Activated naive CD4-positive, alpha-beta T cell (primary cell): ENCODE data around the gene FOXM1.

Experiments used
- DNase-seq, 4 experiments: peaks; one replicate each; lab custom pipeline; 2025; lab: John Stamatoyannopoulos, UW

Gene FOXM1

GRCh38 chr12:2836574-2836973 is 40.4 kb downstream of the FOXM1 start:
- no peak for DNase-seq

- DNase-seq = no peak
Measured at GRCh38 chr12:2835691-2836403, 41.1 kb downstream of the FOXM1 start.

GRCh38 chr12:2834581-2835491 is 42.1 kb downstream of the FOXM1 start, which contains the start of gene NRIP2:
TSS of gene NRIP2 (minus strand) at chr12:2835035. CDS start at chr12:2834983, 52 bp downstream.
- no peak for DNase-seq

GRCh38 chr12:2833810-2834209 is 43.2 kb downstream of the FOXM1 start:
- no peak for DNase-seq

GRCh38 chr12:2833327-2833726 is 43.6 kb downstream of the FOXM1 start:
- no peak for DNase-seq

GRCh38 chr12:2832550-2833127 is 44.3 kb downstream of the FOXM1 start:
- DNase-seq = no peak

GRCh38 chr12:2829275-2829674 is 47.7 kb downstream of the FOXM1 start:
- DNase-seq = no peak

- no peak for DNase-seq
Measured at GRCh38 chr12:2826721-2827515, 50.1 kb downstream of the FOXM1 start.

- no peak for DNase-seq
Measured at GRCh38 chr12:2826036-2826435, 50.9 kb downstream of the FOXM1 start.

GRCh38 chr12:2825132-2825531 is 51.8 kb downstream of the FOXM1 start:
- DNase-seq = no peak

- no peak for DNase-seq
Measured at GRCh38 chr12:2824541-2824940, 52.4 kb downstream of the FOXM1 start.

GRCh38 chr12:2823483-2823882 is 53.5 kb downstream of the FOXM1 start:
- DNase-seq = no peak

- no peak for DNase-seq
Measured at GRCh38 chr12:2820432-2820831, 56.5 kb downstream of the FOXM1 start.

- no peak for DNase-seq
Measured at GRCh38 chr12:2819810-2820209, 57.2 kb downstream of the FOXM1 start.

- peak in 1 of 4 experiments; percentile 10 for DNase-seq
Measured at GRCh38 chr12:2813214-2814185, 63.5 kb downstream of the FOXM1 start.

GRCh38 chr12:2812290-2813213 is 64.4 kb downstream of the FOXM1 start, which contains the start of gene ITFG2:
TSS of gene ITFG2 (plus strand) at chr12:2812668. CDS start at chr12:2812761, 93 bp downstream.
- DNase-seq = peak; percentile 86 to 94 (median 92)

GRCh38 chr12:2811801-2812200 is 65.2 kb downstream of the FOXM1 start:
- no peak for DNase-seq
